ENCODE results near the gene LAMA3.

- no peak for TF ChIP-seq CTCF (IDR thresholded peaks at IDR 0.05)
- no peak for TF ChIP-seq POLR2A (IDR thresholded peaks at IDR 0.05)
- TF ChIP-seq POLR2AphosphoS5 (IDR thresholded peaks at IDR 0.05; ENCODE audit: insufficient read depth in 1 of 2, low read depth in 1 of 2): no peak
These were observed 43.6 kb upstream of the LAMA3 start for GRCh38 chr18:23645568-23646175.
